Cardiac fibroblast (primary cell): Measurements from ENCODE around the gene DOK1.

Experiments
- DNase-seq, 2 donors: peaks; one replicate each; pipeline versions ENCODE4 v3.0.0 to v3.0.0-alpha.2; 2010; ENCODE audit warnings: low read depth in 2 of 2
- H3K4me3 ChIP-seq, 2 donors: replicated peaks in 1 of 2; 1 replicate in 1 of 2; 2 replicates in 1 of 2; pipeline ENCODE4 v1.5.1; 2011; ENCODE audit warnings: low read depth in 2 of 2, low read length in 2 of 2, mild to moderate bottlenecking in 2 of 2, moderate library complexity in 1 of 2
- TF ChIP-seq, protein P1 (sequence below): IDR thresholded peaks from one replicate; pipeline ENCODE4 v1.5.1; 2011; ENCODE audit warnings: low read depth, mild to moderate bottlenecking, low read length, inconsistent platforms

DOK1 gene

DNA sequence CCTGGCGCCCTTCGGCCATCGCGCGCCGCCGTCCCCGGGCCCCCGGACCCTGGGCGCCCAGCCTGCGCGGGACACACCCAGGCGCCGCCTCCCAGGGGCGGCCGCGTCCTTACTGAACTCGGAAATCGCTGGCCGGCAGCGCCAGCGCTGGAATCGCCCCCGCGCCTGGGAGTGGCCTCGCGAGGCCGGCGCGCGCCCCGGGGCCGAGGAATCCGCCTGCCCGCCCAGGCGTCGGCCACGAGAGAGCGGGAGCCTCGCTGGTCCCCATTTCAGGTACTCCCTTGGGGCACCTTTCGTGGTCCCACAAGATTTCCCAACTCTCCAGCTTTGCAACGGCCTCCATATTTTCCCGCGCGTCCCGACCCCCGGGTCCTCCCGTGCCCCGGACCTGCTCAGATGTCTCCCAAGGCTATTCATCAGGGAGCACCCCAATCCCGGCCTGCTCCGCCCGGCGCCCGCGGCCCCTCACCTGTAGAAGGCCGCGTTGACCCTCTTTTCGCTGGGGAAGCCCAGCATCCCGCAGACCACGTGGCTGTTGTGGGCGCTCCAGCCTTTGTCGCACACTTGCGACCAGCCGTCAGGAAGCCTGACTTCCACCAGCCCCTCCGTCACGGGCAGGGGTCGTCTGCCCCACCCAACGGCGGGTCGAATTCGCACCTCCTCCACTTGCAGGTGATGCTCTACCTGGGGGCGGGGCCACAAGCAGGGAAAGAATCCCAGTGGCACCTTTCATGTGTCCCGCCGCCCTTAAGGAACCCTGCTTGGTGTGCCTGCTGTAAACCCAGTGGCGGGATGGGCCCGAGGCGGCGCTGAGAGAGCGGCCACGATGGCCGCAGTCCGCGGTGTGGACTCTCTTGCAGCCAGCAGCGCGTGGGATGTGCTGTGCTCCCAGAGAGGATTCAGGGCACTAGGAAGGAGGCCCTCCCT is 5.4 kb upstream of the DOK1 start:
- TF ChIP-seq, protein P1, sequence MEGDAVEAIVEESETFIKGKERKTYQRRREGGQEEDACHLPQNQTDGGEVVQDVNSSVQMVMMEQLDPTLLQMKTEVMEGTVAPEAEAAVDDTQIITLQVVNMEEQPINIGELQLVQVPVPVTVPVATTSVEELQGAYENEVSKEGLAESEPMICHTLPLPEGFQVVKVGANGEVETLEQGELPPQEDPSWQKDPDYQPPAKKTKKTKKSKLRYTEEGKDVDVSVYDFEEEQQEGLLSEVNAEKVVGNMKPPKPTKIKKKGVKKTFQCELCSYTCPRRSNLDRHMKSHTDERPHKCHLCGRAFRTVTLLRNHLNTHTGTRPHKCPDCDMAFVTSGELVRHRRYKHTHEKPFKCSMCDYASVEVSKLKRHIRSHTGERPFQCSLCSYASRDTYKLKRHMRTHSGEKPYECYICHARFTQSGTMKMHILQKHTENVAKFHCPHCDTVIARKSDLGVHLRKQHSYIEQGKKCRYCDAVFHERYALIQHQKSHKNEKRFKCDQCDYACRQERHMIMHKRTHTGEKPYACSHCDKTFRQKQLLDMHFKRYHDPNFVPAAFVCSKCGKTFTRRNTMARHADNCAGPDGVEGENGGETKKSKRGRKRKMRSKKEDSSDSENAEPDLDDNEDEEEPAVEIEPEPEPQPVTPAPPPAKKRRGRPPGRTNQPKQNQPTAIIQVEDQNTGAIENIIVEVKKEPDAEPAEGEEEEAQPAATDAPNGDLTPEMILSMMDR: no peak
- peak; percentile 54 to 60 for DNase-seq
- H3K4me3 ChIP-seq: peak overlapping the region; percentile 54 to 66

- peak overlapping the region in 1 of 2 donors; percentile 95 for H3K4me3 ChIP-seq
- no peak for DNase-seq
- TF ChIP-seq, protein P1: no peak
Measured at GRCh38 chr2:74550231-74550630, 4.3 kb upstream of the DOK1 start.

- DNase-seq: no peak
- H3K4me3 ChIP-seq: peak overlapping the region in 1 of 2 donors; percentile 95
- TF ChIP-seq, protein P1: no peak
Measured at GRCh38 chr2:74551530-74551929, 3.0 kb upstream of the DOK1 start.

- peak in 1 of 2 donors; percentile 47 for DNase-seq
- TF ChIP-seq, protein P1: no peak
- H3K4me3 ChIP-seq: peak overlapping the region in 1 of 2 donors; percentile 95
Measured at GRCh38 chr2:74551942-74552913, 2.3 kb upstream of the DOK1 start.

- H3K4me3 ChIP-seq: peak overlapping the region; percentile 93 to 95
- TF ChIP-seq, protein P1: no peak
- peak; percentile 32 to 42 for DNase-seq
Measured at GRCh38 chr2:74552914-74553811, 1.4 kb upstream of the DOK1 start.
